IMR-90 (cell line): ENCODE results near the gene KDM2B. TPM values are rescaled to one million over a fixed set of nuclear protein-coding genes. Genes with fewer than 3 reads are reported as not detected.

Experiments
- ATAC-seq: fragments of 200-7000 bp; cut with Tn5 transposase; 2 replicates; pipeline ENCODE4 v1.9.1; 2020; ENCODE audit warnings: low read depth, mild to moderate bottlenecking, moderate library complexity
- BruUV-seq: library from RNA; stranded (reverse); fragments of 400-500 nt; replicated peaks from 2 replicates; lab custom pipeline; 2021; lab: Mats Ljungman, UMichigan
- CTCF ChIA-PET: fragments of 300-600 bp; formaldehyde crosslinking; extraction: SDS; loops from one replicate; lab custom pipeline; 2021; ENCODE audit warnings: antibody characterized with exemption; lab: Yijun Ruan, JAX
- POLR2A ChIA-PET: fragments of 300-600 bp; sonication (Branson Sonifier 250); formaldehyde crosslinking; loops from one replicate; lab custom pipeline; 2022; ENCODE audit warnings: antibody characterized with exemption; ENCODE audit not compliant: unreplicated experiment; lab: Charles Lee
- DNase-seq: peaks from one replicate; pipeline ENCODE4 v3.0.0; 2013
- H2AFZ ChIP-seq: replicated peaks from 2 replicates; pipeline ENCODE3; 2013; ENCODE audit warnings: low read length, mild to moderate bottlenecking; ENCODE audit not compliant: poor library complexity
- H2AK5ac ChIP-seq: 2 replicates; pipeline ENCODE4 v1.6.1; 2013; ENCODE audit warnings: low read depth, low read length, inconsistent platforms
- H2AK9ac ChIP-seq: replicated peaks from 2 replicates; pipeline ENCODE3; 2013; ENCODE audit warnings: mild to moderate bottlenecking, low read depth, low read length, moderate library complexity; ENCODE audit not compliant: poor library complexity
- H2BK120ac ChIP-seq: 2 replicates; pipeline ENCODE4 v1.6.1; 2013; ENCODE audit warnings: low read depth, low read length, inconsistent platforms
- H2BK15ac ChIP-seq: 3 replicates; pipeline ENCODE4 v1.6.1; 2013; ENCODE audit warnings: low read depth, low read length, inconsistent platforms
- H2BK20ac ChIP-seq: 2 replicates; pipeline ENCODE4 v1.6.1; 2013; ENCODE audit warnings: low read depth, mild to moderate bottlenecking, inconsistent platforms, low read length, moderate library complexity
- H2BK5ac ChIP-seq: 2 replicates; pipeline ENCODE4 v1.6.1; 2013; ENCODE audit warnings: mild to moderate bottlenecking, low read depth, low read length, inconsistent platforms; ENCODE audit not compliant: poor library complexity, severe bottlenecking
- H3K14ac ChIP-seq: replicated peaks from 2 replicates; pipeline ENCODE4 v1.6.1; 2013; ENCODE audit warnings: low read depth, low read length, inconsistent platforms
- H3K18ac ChIP-seq: 2 replicates; pipeline ENCODE4 v1.6.1; 2013; ENCODE audit warnings: low read depth, low read length, control low read depth
- H3K23ac ChIP-seq: 2 replicates; pipeline ENCODE4 v1.6.1; 2013; ENCODE audit warnings: low read depth, low read length, inconsistent platforms
- H3K27ac ChIP-seq: 2 replicates; pipeline ENCODE4 v1.5.1; 2013; ENCODE audit warnings: mild to moderate bottlenecking, control low read depth, low read length; ENCODE audit not compliant: insufficient read depth
- H3K27me3 ChIP-seq: 2 replicates; pipeline ENCODE4 v1.6.1; 2013; ENCODE audit warnings: low read length; ENCODE audit not compliant: control insufficient read depth, insufficient read depth
- H3K36me3 ChIP-seq: 2 replicates; pipeline ENCODE4 v1.6.1; 2013; ENCODE audit warnings: low read length, mixed read lengths; ENCODE audit not compliant: control insufficient read depth, insufficient read depth
- H3K4ac ChIP-seq: 2 replicates; pipeline ENCODE4 v1.6.1; 2013; ENCODE audit warnings: low read depth, low read length, inconsistent platforms
- H3K4me1 ChIP-seq: 2 replicates; pipeline ENCODE4 v1.6.1; 2013; ENCODE audit warnings: low read length, mixed read lengths; ENCODE audit not compliant: control insufficient read depth, insufficient read depth
- H3K4me2 ChIP-seq: 2 replicates; pipeline ENCODE4 v1.6.1; 2013; ENCODE audit warnings: low read depth, mild to moderate bottlenecking, control low read depth, low read length, moderate library complexity
- H3K4me3 ChIP-seq: 2 replicates; pipeline ENCODE4 v1.5.1; 2013; ENCODE audit warnings: low read depth, mild to moderate bottlenecking, control low read depth, low read length, moderate library complexity; ENCODE audit not compliant: insufficient read depth
- H3K56ac ChIP-seq: 2 replicates; pipeline ENCODE4 v1.6.1; 2013; ENCODE audit warnings: low read length, inconsistent platforms; ENCODE audit not compliant: insufficient read depth; ENCODE audit errors: extremely low read depth
- H3K79me1 ChIP-seq, 2 experiments: 2 replicates each; pipeline ENCODE4 v1.6.1; 2013; ENCODE audit warnings: low read length in 2 of 2, inconsistent platforms in 1 of 2, low read depth in 1 of 2
- H3K9ac ChIP-seq: 2 replicates; pipeline ENCODE4 v1.6.1; 2013; ENCODE audit warnings: low read depth, low read length, control low read depth
- H3K9me1 ChIP-seq: 2 replicates; pipeline ENCODE4 v1.6.1; 2013; ENCODE audit warnings: low read length, inconsistent platforms; ENCODE audit not compliant: insufficient read depth
- H3K9me3 ChIP-seq: 2 replicates; pipeline ENCODE4 v1.6.1; 2013; ENCODE audit warnings: low read length; ENCODE audit not compliant: control insufficient read depth, insufficient read depth
- H4K20me1 ChIP-seq: 2 replicates; pipeline ENCODE4 v1.6.1; 2013; ENCODE audit warnings: low read length, inconsistent platforms; ENCODE audit not compliant: insufficient read depth
- H4K5ac ChIP-seq: 2 replicates; pipeline ENCODE4 v1.6.1; 2013; ENCODE audit warnings: mild to moderate bottlenecking, low read depth, low read length, control low read depth
- H4K8ac ChIP-seq, 2 experiments: 2 replicates each; pipeline ENCODE4 v1.6.1; 2013; ENCODE audit warnings: low read depth in 2 of 2, low read length in 2 of 2, control low read depth in 1 of 2, inconsistent platforms in 1 of 2
- H4K91ac ChIP-seq: 2 replicates; pipeline ENCODE4 v1.6.1; 2013; ENCODE audit warnings: low read depth, low read length, inconsistent platforms; ENCODE audit not compliant: insufficient read depth
- MAFK ChIP-seq: IDR thresholded peaks from 2 replicates; pipeline ENCODE4 v1.6.1; 2012; ENCODE audit warnings: low read depth, low read length, improper control_type of control experiment
- USF2 ChIP-seq: fragments of 150-350 bp; IDR thresholded peaks from 2 replicates; pipeline ENCODE4 v1.6.1; 2017; ENCODE audit warnings: mild to moderate bottlenecking, antibody characterized with exemption, low read length, low read depth
- WGBS, 2 experiments: methylation state at CpG; one replicate each; pipeline versions ENCODE4 v1.1.5 to v1.1.7; 2013; ENCODE audit warnings: missing lambda C conversion rate in 2 of 2; ENCODE audit not compliant: insufficient read length in 1 of 2; ENCODE audit errors: extremely low coverage in 2 of 2; 5-methylcytosine and 5-hydroxymethylcytosine counted together
- dilution Hi-C: fragments of 300-500 bp; cut with HindIII; formaldehyde crosslinking; loops from one replicate; pipeline ENCODE4 v1.14.3; 2018; ENCODE audit warnings: low sequenced_read_pairs; ENCODE audit not compliant: unreplicated experiment
- in situ Hi-C: fragments of 300-500 bp; cut with MboI; formaldehyde crosslinking; loops from 3 replicates; pipeline ENCODE4 v1.14.3; 2019; ENCODE audit warnings: low sequenced_read_pairs, inconsistent platforms, mixed read lengths
- intact Hi-C: fragments of 100-400 bp; cut with micrococcal nuclease; formaldehyde crosslinking; loops from 2 replicates; pipeline ENCODE4 v1.10.0; 2022
- polyA plus RNA-seq, 3 experiments: library from polyadenylated mRNA; depleted of rRNA; stranded (reverse); fragments of >200 nt; gene quantifications; 2 replicates each; pipeline ENCODE4 v1.2.3, GENCODE V29; 2012; ENCODE audit warnings: low replicate concordance in 1 of 3
- total RNA-seq: library from RNA; depleted of rRNA; stranded (reverse); fragments of >200 nt; gene quantifications from 2 replicates; pipeline ENCODE4 v1.2.3, GENCODE V29; 2012

Gene KDM2B
- total and polyA plus RNA-seq, 2 of the 4 experiments (the other 2 are of a cell fraction) = 22.6 to 24.2 TPM

GRCh38 chr12:121534495-121535148, 46.2 kb downstream of the KDM2B start:
- no peak for DNase-seq
- H3K14ac ChIP-seq = no peak overlapping the region
- H4K8ac ChIP-seq = no peak overlapping the region
- H4K5ac ChIP-seq = no peak overlapping the region
- in situ Hi-C loops (no loop called here), intact Hi-C loops (no loop called here), dilution Hi-C loops (no loop called here)
- peak overlapping the region; percentile 40; the same call in 1 of the 3 replicates for H2BK15ac ChIP-seq
- H3K79me1 ChIP-seq = peaks cover 11 to 61% of the 10 kb centered on the region in 2 experiments
- peaks cover 12% of the 10 kb centered on the region; the same call in 1 of the 2 replicates for H4K20me1 ChIP-seq
- peak overlapping the region; percentile 89; the same call in 1 of the 2 replicates for H2AK5ac ChIP-seq
- H3K9me1 ChIP-seq = peaks cover 37% of the 10 kb centered on the region; the same call in 1 of the 2 replicates
- ChIA-PET POLR2A (no interaction called here), CTCF (no interaction called here)
- H3K9ac ChIP-seq = no peak overlapping the region
- peak overlapping the region; percentile 44; the same call in 1 of the 2 replicates for H2BK120ac ChIP-seq
- H2BK5ac ChIP-seq = no peak overlapping the region
- H3K4me3 ChIP-seq = no peak overlapping the region
- H3K4ac ChIP-seq = no peak overlapping the region
- no peaks in the 10 kb centered on the region for H3K27me3 ChIP-seq
- H3K23ac ChIP-seq = no peak overlapping the region
- TF ChIP-seq USF2 (no peak), MAFK (0 out of 2 replicates have a peak, but pooled peaks have one; percentile 36)
- WGBS, 2 experiments = 84% methylated on average over 8 of the region's 14 CpGs; no CpG with 5 or more reads in 1 of the 2 experiments
- H3K56ac ChIP-seq = no peak overlapping the region
- no peak overlapping the region for H2BK20ac ChIP-seq
- no peak overlapping the region for H3K4me2 ChIP-seq
- no peak overlapping the region; the same call in 1 of the 2 replicates for H4K91ac ChIP-seq
- H3K36me3 ChIP-seq = peaks cover 3% of the 10 kb centered on the region; the same call in 1 of the 2 replicates
- no TSS peak for BruUV-seq
- H3K9me3 ChIP-seq = no peaks in the 10 kb centered on the region
- H3K27ac ChIP-seq = no peak overlapping the region
- H3K4me1 ChIP-seq = peaks cover 36% of the 10 kb centered on the region
- H3K18ac ChIP-seq = no peak overlapping the region
- ATAC-seq = no peak
- H2AK9ac ChIP-seq = no peak overlapping the region
- H2AFZ ChIP-seq = no peak overlapping the region
